ENCODE measurements around the gene FRMD1.

DNA sequence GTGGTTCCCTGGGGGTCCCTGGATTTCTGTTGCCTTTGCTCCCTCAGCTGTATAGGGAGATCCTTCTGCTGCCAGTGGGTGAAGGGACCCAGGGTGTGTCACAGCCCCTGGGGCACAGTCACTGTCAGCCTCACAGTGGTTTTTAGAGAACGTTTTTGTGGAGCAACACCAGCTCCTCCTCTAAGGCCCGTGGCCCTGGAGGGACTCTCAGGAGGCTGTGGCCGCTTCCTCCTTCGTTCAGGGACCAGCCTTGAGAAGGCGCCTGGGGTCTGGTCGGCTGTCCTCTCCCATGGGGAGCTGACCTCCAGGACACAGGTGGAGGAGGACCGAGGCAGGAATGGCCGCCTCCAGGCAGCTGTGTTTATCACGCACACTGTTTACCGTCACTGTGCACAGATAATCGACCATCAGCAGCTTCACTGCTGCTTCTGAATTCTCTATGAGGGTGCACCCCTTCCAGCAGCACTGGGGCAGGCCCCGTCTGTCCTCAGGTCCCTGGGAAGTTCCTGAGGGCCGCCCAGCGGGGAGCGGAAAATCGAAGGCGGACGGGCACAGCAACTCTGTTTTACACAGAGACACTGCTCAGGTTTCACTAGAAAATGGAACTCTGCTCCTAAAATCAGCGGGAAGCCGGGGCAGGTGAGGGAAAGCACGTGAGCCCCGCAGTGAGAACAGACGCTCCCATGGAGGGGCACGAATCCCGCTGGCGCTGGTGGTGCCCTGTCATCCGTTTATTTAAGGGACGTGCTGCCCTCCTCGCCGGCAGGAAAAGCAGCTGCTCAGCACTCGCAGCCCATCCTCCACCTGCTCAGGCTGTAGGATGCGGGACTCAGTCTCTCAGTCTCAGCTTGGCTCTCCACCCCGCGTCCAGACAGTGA is 10.4 kb upstream of the FRMD1 start:
- no peak for TF ChIP-seq POLR2A (IDR thresholded peaks at IDR 0.05)
- TF ChIP-seq, protein P1, sequence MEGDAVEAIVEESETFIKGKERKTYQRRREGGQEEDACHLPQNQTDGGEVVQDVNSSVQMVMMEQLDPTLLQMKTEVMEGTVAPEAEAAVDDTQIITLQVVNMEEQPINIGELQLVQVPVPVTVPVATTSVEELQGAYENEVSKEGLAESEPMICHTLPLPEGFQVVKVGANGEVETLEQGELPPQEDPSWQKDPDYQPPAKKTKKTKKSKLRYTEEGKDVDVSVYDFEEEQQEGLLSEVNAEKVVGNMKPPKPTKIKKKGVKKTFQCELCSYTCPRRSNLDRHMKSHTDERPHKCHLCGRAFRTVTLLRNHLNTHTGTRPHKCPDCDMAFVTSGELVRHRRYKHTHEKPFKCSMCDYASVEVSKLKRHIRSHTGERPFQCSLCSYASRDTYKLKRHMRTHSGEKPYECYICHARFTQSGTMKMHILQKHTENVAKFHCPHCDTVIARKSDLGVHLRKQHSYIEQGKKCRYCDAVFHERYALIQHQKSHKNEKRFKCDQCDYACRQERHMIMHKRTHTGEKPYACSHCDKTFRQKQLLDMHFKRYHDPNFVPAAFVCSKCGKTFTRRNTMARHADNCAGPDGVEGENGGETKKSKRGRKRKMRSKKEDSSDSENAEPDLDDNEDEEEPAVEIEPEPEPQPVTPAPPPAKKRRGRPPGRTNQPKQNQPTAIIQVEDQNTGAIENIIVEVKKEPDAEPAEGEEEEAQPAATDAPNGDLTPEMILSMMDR (IDR thresholded peaks at IDR 0.05): no peak
